Measurements from ENCODE around the gene CCSER2. TPM values are rescaled to one million over a fixed set of nuclear protein-coding genes. Genes with fewer than 3 reads are reported as not detected.

The CCSER2 gene
- total RNA-seq, 1 experiment from 2014 or later: 44.1 TPM

- DNase-seq (ENCODE audit: low spot score): no peak
- CTCF ChIA-PET: no interaction called here
- H3K36me3 ChIP-seq (ENCODE audit: insufficient read depth, low read length, poor library complexity, severe bottlenecking): no peaks in the 10 kb centered on the region
- H3K27ac ChIP-seq (ENCODE audit: low read depth, low read length, poor library complexity, severe bottlenecking): no peak overlapping the region
- POLR2A ChIA-PET (ENCODE audit: low non-redundant PET): no interaction called here
- no peaks in the 10 kb centered on the region for H3K9me3 ChIP-seq (ENCODE audit: low read depth, low read length, poor library complexity, severe bottlenecking)
- H3K27me3 ChIP-seq (replicated peaks; ENCODE audit: insufficient read depth, low read depth, low read length, poor library complexity): no peaks in the 10 kb centered on the region
- H3K4me3 ChIP-seq (ENCODE audit: low read depth, low read length, poor library complexity, severe bottlenecking): no peak overlapping the region
- TF ChIP-seq EZH2 (IDR thresholded peaks at IDR 0.05; ENCODE audit: borderline replicate concordance, low read depth, low read length, poor library complexity, severe bottlenecking): no peak
- no peak for TF ChIP-seq CTCF (conservative IDR thresholded peaks at IDR 0.05; ENCODE audit: low read depth, low read length)
- BruUV-seq (replicated peaks): no TSS peak
- intact Hi-C loops (cut with micrococcal nuclease; ENCODE audit: unreplicated experiment): no loop called here
- peaks cover 4% of the 10 kb centered on the region for H3K4me1 ChIP-seq (ENCODE audit: insufficient read depth, low read length, poor library complexity, severe bottlenecking)
These were observed 13.6 kb downstream of the CCSER2 start for GRCh38 chr10:84341983-84342382.

GRCh38 chr10:84342584-84342983, 14.2 kb downstream of the CCSER2 start:
- H3K9me3 ChIP-seq (ENCODE audit: low read depth, low read length, poor library complexity, severe bottlenecking): no peaks in the 10 kb centered on the region
- H3K27me3 ChIP-seq (replicated peaks; ENCODE audit: insufficient read depth, low read depth, low read length, poor library complexity): no peaks in the 10 kb centered on the region
- CTCF ChIA-PET: no interaction called here
- H3K27ac ChIP-seq (ENCODE audit: low read depth, low read length, poor library complexity, severe bottlenecking): no peak overlapping the region
- no peaks in the 10 kb centered on the region for H3K36me3 ChIP-seq (ENCODE audit: insufficient read depth, low read length, poor library complexity, severe bottlenecking)
- no peaks in the 10 kb centered on the region for H3K4me1 ChIP-seq (ENCODE audit: insufficient read depth, low read length, poor library complexity, severe bottlenecking)
- H3K4me3 ChIP-seq (ENCODE audit: low read depth, low read length, poor library complexity, severe bottlenecking): no peak overlapping the region
- BruUV-seq (replicated peaks): no TSS peak
- POLR2A ChIA-PET (ENCODE audit: low non-redundant PET): no interaction called here
- intact Hi-C loops (cut with micrococcal nuclease; ENCODE audit: unreplicated experiment): no loop called here
- no peak for DNase-seq (ENCODE audit: low spot score)
- TF ChIP-seq EZH2 (IDR thresholded peaks at IDR 0.05; ENCODE audit: borderline replicate concordance, low read depth, low read length, poor library complexity, severe bottlenecking): no peak
- TF ChIP-seq CTCF (conservative IDR thresholded peaks at IDR 0.05; ENCODE audit: low read depth, low read length): no peak

- intact Hi-C loops (cut with micrococcal nuclease; ENCODE audit: unreplicated experiment): no loop called here
- Histone ChIP-seq H3K27me3 (replicated peaks; ENCODE audit: insufficient read depth, low read depth, low read length, poor library complexity) (no peaks in the 10 kb centered on the region), H3K36me3 (ENCODE audit: insufficient read depth, low read length, poor library complexity, severe bottlenecking) (no peaks in the 10 kb centered on the region), H3K4me1 (ENCODE audit: insufficient read depth, low read length, poor library complexity, severe bottlenecking) (peaks cover 2% of the 10 kb centered on the region), H3K27ac (ENCODE audit: low read depth, low read length, poor library complexity, severe bottlenecking) (no peak overlapping the region), H3K9me3 (ENCODE audit: low read depth, low read length, poor library complexity, severe bottlenecking) (no peaks in the 10 kb centered on the region), H3K4me3 (ENCODE audit: low read depth, low read length, poor library complexity, severe bottlenecking) (no peak overlapping the region)
- TF ChIP-seq EZH2 (IDR thresholded peaks at IDR 0.05; ENCODE audit: borderline replicate concordance, low read depth, low read length, poor library complexity, severe bottlenecking) (no peak), CTCF (conservative IDR thresholded peaks at IDR 0.05; ENCODE audit: low read depth, low read length) (no peak)
- ChIA-PET POLR2A (ENCODE audit: low non-redundant PET) (no interaction called here), CTCF (no interaction called here)
- no TSS peak for BruUV-seq (replicated peaks)
- DNase-seq (ENCODE audit: low spot score): no peak
These were observed 15.4 kb downstream of the CCSER2 start for GRCh38 chr10:84343831-84344230.

All from A673 (cell line).